Esophagus squamous epithelium (tissue), 4 donors: Measurements from ENCODE around the gene IST1.

Experiments
- POLR2A ChIP-seq, 4 donors: fragments of 450-650 bp; IDR thresholded peaks; one replicate each; pipeline ENCODE4 v1.6.1; 2017; ENCODE audit warnings: antibody characterized with exemption in 4 of 4, mild to moderate bottlenecking in 4 of 4, moderate library complexity in 3 of 4
- TF ChIP-seq, protein P1 (sequence below), 6 experiments: fragments of 450-650 bp in 4 of 6; fragments of 200-600 bp in 2 of 6; sonication (generic) in 2 of 6; IDR thresholded peaks; one replicate each; pipeline ENCODE4 v1.5.1; 2016 to 2019; ENCODE audit warnings: antibody characterized with exemption in 6 of 6, mild to moderate bottlenecking in 4 of 6, moderate library complexity in 4 of 6

DNA sequence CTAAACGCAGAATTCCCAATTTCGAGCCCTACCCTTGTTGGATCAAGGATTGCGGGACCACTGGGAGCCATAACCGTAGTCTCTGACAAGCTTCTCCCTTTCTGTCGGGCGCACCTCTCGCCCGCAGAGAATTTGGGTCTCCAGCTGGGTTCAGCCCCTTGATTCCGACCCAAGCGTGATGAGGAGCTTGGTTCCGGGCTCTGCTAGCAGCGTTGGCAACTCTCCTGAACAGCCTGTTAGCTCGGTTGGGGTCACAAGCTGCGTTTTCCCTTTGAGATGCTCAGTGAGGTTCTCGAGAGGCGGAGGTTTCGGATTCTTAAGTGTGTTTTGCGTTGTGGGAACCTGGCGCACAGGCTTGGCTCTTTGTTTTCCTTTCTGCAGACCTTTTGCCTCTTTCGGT is 48.9 kb upstream of the IST1 start:
- TF ChIP-seq POLR2A (IDR thresholded peaks at IDR 0.05): no peak
- TF ChIP-seq, protein P1, sequence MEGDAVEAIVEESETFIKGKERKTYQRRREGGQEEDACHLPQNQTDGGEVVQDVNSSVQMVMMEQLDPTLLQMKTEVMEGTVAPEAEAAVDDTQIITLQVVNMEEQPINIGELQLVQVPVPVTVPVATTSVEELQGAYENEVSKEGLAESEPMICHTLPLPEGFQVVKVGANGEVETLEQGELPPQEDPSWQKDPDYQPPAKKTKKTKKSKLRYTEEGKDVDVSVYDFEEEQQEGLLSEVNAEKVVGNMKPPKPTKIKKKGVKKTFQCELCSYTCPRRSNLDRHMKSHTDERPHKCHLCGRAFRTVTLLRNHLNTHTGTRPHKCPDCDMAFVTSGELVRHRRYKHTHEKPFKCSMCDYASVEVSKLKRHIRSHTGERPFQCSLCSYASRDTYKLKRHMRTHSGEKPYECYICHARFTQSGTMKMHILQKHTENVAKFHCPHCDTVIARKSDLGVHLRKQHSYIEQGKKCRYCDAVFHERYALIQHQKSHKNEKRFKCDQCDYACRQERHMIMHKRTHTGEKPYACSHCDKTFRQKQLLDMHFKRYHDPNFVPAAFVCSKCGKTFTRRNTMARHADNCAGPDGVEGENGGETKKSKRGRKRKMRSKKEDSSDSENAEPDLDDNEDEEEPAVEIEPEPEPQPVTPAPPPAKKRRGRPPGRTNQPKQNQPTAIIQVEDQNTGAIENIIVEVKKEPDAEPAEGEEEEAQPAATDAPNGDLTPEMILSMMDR (IDR thresholded peaks at IDR 0.05): no peak
